ENCODE measurements around the gene MORF4L1.
"Not testable (repeated sequence)": the region's sequence is repeated elsewhere in the genome, so short reads cannot be mapped to it uniquely, and the experiment has no call there.

The MORF4L1 gene

GRCh38 chr15:78855746-78856145, 16.9 kb upstream of the MORF4L1 start:
- DNase-seq (ENCODE audit: low read depth in 2 of 2), result no peak

DNA sequence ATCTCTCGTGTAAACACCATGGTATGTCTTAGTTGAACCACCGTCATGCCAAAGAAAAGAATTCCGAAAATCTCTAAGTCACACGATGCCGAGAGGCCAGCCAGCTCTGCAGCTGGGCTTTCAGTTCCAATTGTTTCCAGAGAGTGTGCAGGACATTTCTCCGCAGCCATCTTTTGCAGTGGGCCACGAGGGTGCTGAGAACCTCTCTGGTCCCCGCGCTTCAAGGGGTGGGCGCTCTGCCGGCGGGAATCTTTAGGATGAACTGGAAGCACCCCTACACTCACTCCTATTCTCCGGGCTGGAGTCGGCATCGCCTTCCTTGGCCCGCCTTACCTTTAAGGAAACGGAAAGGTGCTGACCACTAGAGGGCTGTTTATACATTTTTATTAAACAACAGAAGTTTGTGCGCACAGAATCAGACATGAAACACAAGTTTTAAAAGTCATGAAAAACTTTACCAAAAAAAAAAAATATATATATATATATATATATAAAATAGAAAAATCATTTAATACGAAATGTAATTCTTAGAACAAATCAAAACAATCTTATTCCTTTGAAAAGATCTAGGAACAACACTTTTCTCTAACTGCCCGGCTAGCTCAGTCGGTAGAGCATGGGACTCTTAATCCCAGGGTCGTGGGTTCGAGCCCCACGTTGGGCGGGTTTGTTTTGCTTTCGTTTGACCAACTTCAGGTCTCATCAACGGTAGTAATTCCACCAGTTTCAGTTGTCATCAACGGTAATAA, 12.5 kb upstream of the MORF4L1 start:
- peak; percentile 64 to 77 for DNase-seq (ENCODE audit: low read depth in 2 of 2)

DNA sequence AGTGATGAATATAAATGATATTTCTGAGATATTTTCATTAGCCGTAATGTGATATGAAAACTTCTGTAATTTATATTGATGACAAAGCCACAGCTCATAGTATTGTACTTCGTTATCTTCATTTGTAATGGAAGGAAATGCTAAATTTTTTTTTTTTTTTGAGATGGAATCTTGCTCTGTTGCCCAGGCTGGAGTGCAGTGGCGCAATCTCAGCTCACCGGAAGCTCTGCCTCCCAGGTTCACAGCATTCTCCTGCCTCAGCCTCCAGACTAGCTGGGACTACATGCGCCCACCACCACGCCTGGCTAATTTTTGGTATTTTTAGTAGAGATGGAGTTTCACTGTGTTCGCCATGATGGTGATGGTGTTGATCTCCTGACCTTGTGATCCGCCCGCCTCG, 7.1 kb upstream of the MORF4L1 start:
- DNase-seq (ENCODE audit: low read depth in 2 of 2), result not testable (repeated sequence)

- DNase-seq (ENCODE audit: low read depth in 2 of 2), result not testable (repeated sequence)
These were observed 6.7 kb upstream of the MORF4L1 start for GRCh38 chr15:78866031-78866430.

- DNase-seq (ENCODE audit: low read depth in 2 of 2), result no peak
These were observed 5.9 kb upstream of the MORF4L1 start for GRCh38 chr15:78866803-78867202.

DNA sequence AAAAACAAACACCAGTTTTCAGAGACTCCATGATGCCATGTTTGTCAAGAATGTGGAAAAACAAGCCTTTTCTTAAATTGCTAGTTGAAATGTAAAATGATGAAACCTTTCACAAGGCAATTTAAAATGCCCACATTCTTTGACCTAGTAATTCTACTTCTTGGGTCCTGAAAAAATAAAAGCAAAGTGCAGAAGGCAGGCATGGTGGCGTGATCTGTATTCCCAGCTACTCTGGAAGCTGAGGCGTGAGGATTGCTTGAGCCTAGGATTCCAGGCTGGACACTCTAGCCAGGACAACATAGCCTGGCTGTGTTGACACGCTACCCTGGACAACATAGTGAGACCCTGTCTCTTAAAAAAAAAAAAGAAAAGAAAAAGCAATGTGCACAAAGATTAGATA, 4.3 kb upstream of the MORF4L1 start:
- no peak for DNase-seq (ENCODE audit: low read depth in 2 of 2)

DNA sequence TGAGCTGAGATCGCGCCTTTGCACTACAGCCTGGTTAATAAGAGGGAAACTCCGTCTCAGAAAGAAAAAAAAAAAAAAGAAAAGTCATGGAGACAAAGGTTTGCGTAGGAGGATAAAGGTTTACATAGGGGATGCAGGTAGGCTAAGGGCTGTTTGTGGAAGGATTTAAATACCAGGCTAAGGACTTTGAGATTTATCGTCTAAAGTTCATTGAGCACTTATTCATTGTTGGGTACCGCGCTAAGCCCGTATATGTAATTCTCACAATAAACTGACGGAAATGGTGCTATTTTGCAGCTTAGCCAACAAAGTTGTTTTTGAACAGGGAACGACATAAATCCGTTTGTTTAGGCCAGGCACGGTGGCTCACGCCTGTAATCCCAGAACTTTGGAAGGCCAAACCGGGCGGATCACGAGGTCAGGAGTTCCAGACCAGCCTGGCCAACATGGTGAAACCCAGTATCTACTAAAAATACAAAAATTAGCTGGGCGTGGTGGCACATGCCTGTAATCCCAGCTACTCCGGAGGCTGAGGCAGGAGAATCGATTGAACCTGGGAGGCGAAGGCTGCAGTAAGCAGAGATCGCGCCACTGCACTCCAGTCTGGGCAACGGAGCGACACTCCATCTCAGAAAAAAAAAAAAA, 1.1 kb upstream of the MORF4L1 start:
- DNase-seq (ENCODE audit: low read depth in 2 of 2), result not testable (repeated sequence)

GRCh38 chr15:78872972-78873792, 492 bp downstream of the MORF4L1 start:
- peak; percentile 83 to 89 for DNase-seq (ENCODE audit: low read depth in 2 of 2)

DNA sequence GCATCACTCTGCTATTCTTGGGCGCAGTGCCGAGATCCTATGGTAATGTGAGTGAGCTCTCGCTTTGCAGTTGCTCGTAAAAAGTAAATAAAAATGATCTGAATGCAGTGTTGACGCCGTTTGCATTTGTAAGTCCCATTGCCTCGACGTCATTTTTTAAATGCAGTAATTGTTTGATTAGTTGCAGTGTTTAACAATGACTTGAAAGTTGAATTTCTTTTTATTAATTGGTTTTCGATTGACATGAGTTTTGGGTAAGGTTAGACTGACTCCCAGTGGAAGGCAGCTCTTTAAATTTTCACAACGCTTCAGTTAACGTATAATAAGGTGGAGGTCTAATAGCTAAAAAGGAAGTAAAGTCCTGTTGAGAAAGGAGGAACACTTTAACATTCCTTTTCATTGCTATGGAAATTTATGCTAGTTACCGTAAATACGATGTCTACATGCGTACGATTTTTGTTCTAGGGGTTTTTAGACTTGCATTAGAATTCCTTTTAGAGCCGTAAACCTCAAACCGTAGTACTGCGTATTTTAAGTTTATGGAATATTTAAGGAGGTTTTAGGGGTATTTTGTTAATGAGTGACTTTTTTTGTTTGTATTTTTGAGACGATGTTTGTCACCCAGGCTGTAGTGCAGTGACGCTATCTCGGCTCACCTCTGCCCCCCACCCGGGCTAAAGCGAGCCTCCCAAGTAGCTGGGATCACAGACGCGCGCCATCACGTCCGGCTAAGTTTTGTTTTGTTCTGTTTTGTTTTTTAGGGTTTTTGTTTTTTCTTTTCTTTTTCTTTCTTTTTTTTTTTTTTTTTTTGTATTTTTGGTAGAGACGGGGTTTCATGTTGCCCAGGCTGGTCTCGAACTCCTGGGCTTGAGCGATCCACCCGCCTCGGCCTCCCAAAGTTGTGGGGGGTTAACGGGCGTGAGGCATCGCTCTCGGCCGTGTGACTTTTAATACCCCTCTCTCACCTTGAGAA, 1.4 kb downstream of the MORF4L1 start:
- DNase-seq (ENCODE audit: low read depth in 2 of 2), result no peak

DNA sequence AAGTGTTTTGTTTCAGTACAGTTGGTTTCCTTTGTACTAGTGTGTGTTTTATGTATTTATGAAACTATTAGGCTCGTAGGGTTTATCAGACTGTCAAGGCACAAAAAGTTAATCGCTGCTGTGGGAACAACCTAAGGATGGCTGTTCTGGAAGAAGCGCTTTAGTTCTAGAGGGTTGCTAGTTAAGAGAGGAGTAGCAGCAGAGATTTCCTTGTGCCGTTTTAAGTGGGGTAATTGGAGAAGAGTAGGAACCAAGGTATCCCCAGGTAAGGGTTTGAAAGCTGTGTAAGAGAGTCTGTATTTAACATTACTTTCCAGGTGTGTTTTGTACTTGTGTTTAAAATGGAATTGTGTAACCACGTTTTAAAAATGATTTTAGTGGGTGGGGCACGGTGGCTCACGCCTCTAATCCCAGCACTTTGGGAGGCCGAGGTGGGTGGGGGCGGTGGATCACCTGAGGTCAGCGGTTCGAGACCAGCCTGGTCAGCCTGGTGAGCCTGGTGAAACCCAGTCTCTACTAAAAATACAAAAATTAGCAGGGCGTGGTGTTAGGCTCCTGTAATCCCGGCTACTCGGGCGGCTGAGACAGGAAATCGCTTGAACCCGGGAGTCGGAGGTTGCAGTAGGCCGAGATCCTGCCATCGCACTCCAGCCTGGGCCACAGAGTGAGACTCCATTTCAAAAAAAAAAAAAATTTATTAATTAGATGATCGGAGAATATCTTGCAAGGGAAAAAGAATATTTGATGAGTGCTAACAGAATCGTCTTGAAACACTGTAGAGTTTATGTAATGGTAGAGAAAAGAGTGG, 2.6 kb downstream of the MORF4L1 start:
- DNase-seq (ENCODE audit: low read depth in 2 of 2), result no peak

DNA sequence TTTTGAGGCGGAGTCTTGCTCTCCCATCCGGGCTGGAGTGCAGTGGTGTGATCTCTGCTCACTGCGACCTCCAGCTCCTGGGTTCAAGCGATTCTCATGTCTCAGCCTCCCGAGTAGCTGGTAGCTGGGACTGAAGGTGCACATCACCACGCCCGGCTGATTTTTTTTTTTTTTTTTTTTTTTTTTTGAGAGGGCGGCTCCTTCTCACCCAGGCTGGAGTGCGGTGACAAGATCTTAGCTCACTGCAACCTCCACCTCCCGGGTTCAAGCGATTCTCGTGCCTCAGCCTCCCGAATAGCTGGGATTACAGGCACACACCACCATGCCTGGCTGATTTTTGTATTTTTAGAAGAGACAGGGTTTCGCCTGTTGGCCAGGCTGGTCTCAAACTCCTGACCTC, 4.3 kb downstream of the MORF4L1 start:
- DNase-seq (ENCODE audit: low read depth in 2 of 2), result not testable (repeated sequence)

GRCh38 chr15:78878356-78878755, 5.7 kb downstream of the MORF4L1 start:
- no peak for DNase-seq (ENCODE audit: low read depth in 2 of 2)

- DNase-seq (ENCODE audit: low read depth in 2 of 2), result no peak
These were observed 7.0 kb downstream of the MORF4L1 start for GRCh38 chr15:78879517-78880241.

DNA sequence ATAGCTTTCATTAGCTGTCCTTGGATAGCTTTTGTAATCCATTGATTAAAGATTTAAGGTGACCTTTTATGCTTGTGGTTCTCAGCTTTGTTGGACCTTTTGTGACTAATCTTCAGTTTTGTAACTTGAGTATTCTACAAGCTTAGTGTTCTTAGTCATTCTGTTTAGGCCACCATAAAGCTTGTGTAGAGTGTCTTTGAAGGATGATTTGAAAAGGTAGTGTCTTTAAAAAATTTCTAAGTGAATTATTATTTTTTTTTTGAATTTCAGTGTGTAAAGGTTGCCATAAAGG, 7.5 kb downstream of the MORF4L1 start:
- no peak for DNase-seq (ENCODE audit: low read depth in 2 of 2)

- no peak for DNase-seq (ENCODE audit: low read depth in 2 of 2)
These were observed 8.1 kb downstream of the MORF4L1 start for GRCh38 chr15:78880813-78881212.

DNA sequence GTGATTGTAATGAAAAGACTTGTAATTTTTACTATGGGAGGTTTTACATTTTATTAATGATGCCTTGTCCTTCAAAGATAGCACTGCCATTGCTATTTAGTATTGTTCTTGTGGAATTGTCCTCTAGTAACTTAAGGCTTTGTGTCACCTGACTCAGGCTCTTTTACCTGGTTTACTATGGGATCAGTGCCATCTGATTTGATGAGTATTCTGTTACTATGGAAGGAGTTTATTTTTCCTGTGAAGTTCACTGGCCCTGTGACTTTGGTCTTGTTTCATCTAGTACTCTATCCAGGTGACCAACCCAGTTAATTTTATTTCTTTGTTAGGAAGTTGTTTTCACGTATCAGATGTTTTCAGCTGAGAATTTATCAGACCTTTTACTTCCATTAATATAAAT, 9.0 kb downstream of the MORF4L1 start:
- DNase-seq (ENCODE audit: low read depth in 2 of 2), result no peak

DNA sequence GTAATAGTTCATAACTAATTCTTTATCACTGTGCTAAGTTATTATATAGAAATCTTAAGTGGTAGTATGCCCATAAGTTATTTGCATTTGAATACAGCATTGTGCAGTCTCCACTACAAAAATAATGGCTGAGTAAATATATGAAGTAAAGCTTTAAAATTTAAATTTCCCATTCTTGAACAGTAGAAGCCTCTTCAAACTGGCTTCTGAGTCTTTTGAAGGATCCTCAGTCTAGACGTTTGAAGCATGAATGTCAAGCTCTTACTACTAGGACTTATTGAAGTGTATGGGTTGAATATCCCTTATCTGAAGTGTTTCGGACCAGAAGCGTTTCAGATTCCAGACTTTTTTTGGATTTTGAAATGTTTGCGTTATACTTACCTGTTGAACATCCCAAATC, 16.3 kb downstream of the MORF4L1 start:
- no peak for DNase-seq (ENCODE audit: low read depth in 2 of 2)

DNA sequence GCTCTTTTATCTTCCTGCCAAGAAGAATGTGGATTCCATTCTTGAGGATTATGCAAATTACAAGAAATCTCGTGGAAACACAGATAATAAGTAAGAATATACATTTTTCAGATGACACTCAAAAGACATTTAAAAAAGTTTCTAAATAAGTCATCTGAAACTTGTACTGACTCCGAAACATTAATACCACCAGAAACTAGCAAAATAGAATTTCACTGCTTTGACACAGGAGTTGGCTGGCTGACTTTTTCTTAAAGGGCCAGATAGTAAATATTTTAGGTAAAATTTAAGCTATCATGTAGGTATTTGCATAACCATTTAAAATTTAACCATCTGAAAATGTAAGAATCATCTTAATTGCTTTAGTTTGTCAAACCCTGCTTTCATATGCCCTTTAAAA, 20.8 kb downstream of the MORF4L1 start:
- DNase-seq (ENCODE audit: low read depth in 2 of 2), result no peak

GRCh38 chr15:78895471-78895870, 22.8 kb downstream of the MORF4L1 start:
- no peak for DNase-seq (ENCODE audit: low read depth in 2 of 2)

DNA sequence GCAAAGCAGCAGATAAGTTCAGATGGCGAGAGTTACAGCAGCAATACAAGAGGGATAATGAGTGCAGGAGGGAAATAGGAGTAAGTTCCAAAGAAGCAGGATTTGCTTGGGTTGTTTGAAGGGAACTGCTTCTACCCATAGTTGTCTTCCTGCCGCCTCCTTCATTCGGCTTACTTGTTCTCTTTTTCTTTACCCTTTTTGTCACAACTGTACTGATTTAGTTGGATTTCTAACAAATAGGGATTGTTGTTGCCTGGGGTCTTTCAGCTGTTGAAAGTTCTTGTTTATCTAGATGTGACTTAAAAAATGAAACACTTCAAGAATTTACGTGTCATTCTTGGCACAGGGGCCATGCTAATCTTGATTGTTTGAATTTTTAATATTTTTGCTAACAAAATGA, 25.9 kb downstream of the MORF4L1 start:
- DNase-seq (ENCODE audit: low read depth in 2 of 2), result no peak

All from stimulated activated CD4-positive, alpha-beta T cell treated with anti-CD3 and anti-CD28 coated beads, Interleukin-4, amount 100 ng/mL, for 48 hours (primary cell).